H1 (cell line): ENCODE measurements around the gene TMEM151A. TPM values are rescaled to one million over a fixed set of nuclear protein-coding genes. Genes with fewer than 3 reads are reported as not detected.

Experiments
- CTCF ChIA-PET: fragments of 300-600 bp; sonication (Branson Sonifier 250); formaldehyde crosslinking; loops from one replicate; lab custom pipeline; 2021; ENCODE audit not compliant: partially characterized antibody; lab: Charles Lee
- POLR2A ChIA-PET: fragments of 300-600 bp; sonication (Branson Sonifier 250); formaldehyde crosslinking; loops from one replicate; lab custom pipeline; 2021; ENCODE audit warnings: inconsistent platforms; ENCODE audit not compliant: partially characterized antibody; lab: Charles Lee
- DNase-seq, 2 experiments: peaks; one replicate each; pipeline versions ENCODE4 v3.0.0 to v3.0.0-alpha.2; 2010 to 2022; ENCODE audit warnings: low spot score in 2 of 2, low read depth in 1 of 2, mixed read lengths in 1 of 2
- FAIRE-seq: peaks from 2 replicates; lab custom pipeline; 2011; peaks lifted over from hg19 to GRCh38; lab: Jason Lieb, UNC
- H2AFZ ChIP-seq: 2 replicates; pipeline ENCODE4 v1.8.1; 2012; ENCODE audit warnings: low read length, inconsistent platforms
- H2AK5ac ChIP-seq: 2 replicates; pipeline ENCODE4 v1.6.1; 2013; ENCODE audit warnings: low read depth, low read length
- H2BK120ac ChIP-seq: replicated peaks from 2 replicates; pipeline ENCODE3; 2013; ENCODE audit warnings: low read depth, low read length, inconsistent platforms
- H2BK12ac ChIP-seq: 2 replicates; pipeline ENCODE4 v1.6.1; 2013; ENCODE audit warnings: low read depth, low read length
- H2BK15ac ChIP-seq: 2 replicates; pipeline ENCODE4 v1.6.1; 2013; ENCODE audit warnings: low read length
- H2BK20ac ChIP-seq: 2 replicates; pipeline ENCODE4 v1.6.1; 2013; ENCODE audit warnings: low read length
- H2BK5ac ChIP-seq: 2 replicates; pipeline ENCODE4 v1.6.1; 2013; ENCODE audit warnings: low read depth, low read length
- H3K14ac ChIP-seq: 2 replicates; pipeline ENCODE4 v1.6.1; 2013; ENCODE audit warnings: inconsistent platforms; ENCODE audit not compliant: insufficient read length
- H3K18ac ChIP-seq: 2 replicates; pipeline ENCODE4 v1.6.1; 2013; ENCODE audit warnings: low read length; ENCODE audit errors: extremely low read depth
- H3K23ac ChIP-seq: 2 replicates; pipeline ENCODE4 v1.6.1; 2013; ENCODE audit warnings: inconsistent platforms; ENCODE audit not compliant: insufficient read length
- H3K23me2 ChIP-seq: 2 replicates; pipeline ENCODE4 v1.6.1; 2013; ENCODE audit warnings: low read depth, low read length
- H3K27ac ChIP-seq: 2 replicates; pipeline ENCODE4 v1.6.1; 2011; ENCODE audit warnings: low read depth, low read length, inconsistent platforms
- H3K27me3 ChIP-seq, 4 experiments: replicated peaks in 1 of 4; 1 replicate in 1 of 4; 2 replicates in 3 of 4; pipeline versions ENCODE4 v1.6.1 to v1.8.1; 2011 to 2013; ENCODE audit warnings: low read length in 3 of 4, mild to moderate bottlenecking in 3 of 4, inconsistent platforms in 2 of 4, mixed read lengths in 2 of 4, moderate library complexity in 1 of 4; ENCODE audit not compliant: control insufficient read depth in 3 of 4, insufficient read depth in 3 of 4; ENCODE audit errors: extremely low read depth in 1 of 4
- H3K36me3 ChIP-seq, 4 experiments: 2 replicates each; pipeline versions ENCODE4 v1.6.1 to v1.8.1; 2011 to 2013; ENCODE audit warnings: mild to moderate bottlenecking in 4 of 4, low read length in 3 of 4, moderate library complexity in 2 of 4, control low read depth in 1 of 4, inconsistent platforms in 1 of 4; ENCODE audit not compliant: insufficient read depth in 4 of 4, control insufficient read depth in 2 of 4
- H3K4ac ChIP-seq: replicated peaks from 2 replicates; pipeline ENCODE3; 2013; ENCODE audit warnings: low read length, low read depth, mixed read lengths, inconsistent platforms; ENCODE audit not compliant: insufficient read length
- H3K4me1 ChIP-seq, 4 experiments: replicated peaks in 1 of 4; 1 replicate in 1 of 4; 2 replicates in 3 of 4; pipeline versions ENCODE4 v1.6.1 to v1.8.1; 2011 to 2013; ENCODE audit warnings: low read length in 3 of 4, inconsistent platforms in 2 of 4, mixed read lengths in 1 of 4; ENCODE audit not compliant: insufficient read depth in 4 of 4, control insufficient read depth in 3 of 4
- H3K4me2 ChIP-seq, 2 experiments: 2 replicates each; pipeline versions ENCODE4 v1.6.1 to v1.8.1; 2011 to 2013; ENCODE audit warnings: low read depth in 2 of 2, low read length in 2 of 2, control low read depth in 1 of 2, inconsistent platforms in 1 of 2, mild to moderate bottlenecking in 1 of 2; ENCODE audit not compliant: insufficient read depth in 1 of 2
- H3K4me3 ChIP-seq, 4 experiments: fragments of 200-600, 300-600 bp in 1 of 4; sonication (generic), shearing (Covaris generic), sonication (Bioruptor Twin) in 1 of 4; 2 replicates each; pipeline versions ENCODE4 v1.5.1 to v1.8.1; 2011 to 2016; ENCODE audit warnings: low read length in 4 of 4, low read depth in 3 of 4, control low read depth in 2 of 4, inconsistent platforms in 2 of 4, mild to moderate bottlenecking in 2 of 4, mixed read lengths in 1 of 4, moderate library complexity in 1 of 4; ENCODE audit not compliant: insufficient read depth in 2 of 4; ENCODE audit errors: extremely low read depth in 1 of 4
- H3K56ac ChIP-seq: replicated peaks from 2 replicates; pipeline ENCODE3; 2013; ENCODE audit warnings: low read depth, mild to moderate bottlenecking, mixed read lengths, low read length, inconsistent platforms; ENCODE audit not compliant: insufficient read length
- H3K79me1 ChIP-seq: 2 replicates; pipeline ENCODE4 v1.6.1; 2013; ENCODE audit warnings: low read depth, low read length, control low read depth
- H3K79me2 ChIP-seq, 2 experiments: 2 replicates each; pipeline versions ENCODE4 v1.6.1 to v1.8.1; 2012 to 2013; ENCODE audit warnings: low read length in 2 of 2, mild to moderate bottlenecking in 2 of 2, inconsistent platforms in 1 of 2; ENCODE audit not compliant: insufficient read depth in 2 of 2, control insufficient read depth in 1 of 2
- H3K9ac ChIP-seq, 4 experiments: replicated peaks in 1 of 4; 1 replicate in 1 of 4; 2 replicates in 3 of 4; pipeline versions ENCODE4 v1.6.1 to v1.8.1; 2011 to 2013; ENCODE audit warnings: low read depth in 3 of 4, low read length in 3 of 4, control low read depth in 2 of 4, mild to moderate bottlenecking in 2 of 4, moderate library complexity in 2 of 4, inconsistent platforms in 1 of 4; ENCODE audit errors: extremely low read depth in 1 of 4
- H3K9me3 ChIP-seq, 2 experiments: 2 replicates each; pipeline versions ENCODE4 v1.6.1 to v1.8.1; 2012 to 2013; ENCODE audit warnings: mild to moderate bottlenecking in 2 of 2, moderate library complexity in 2 of 2, control low read depth in 1 of 2, inconsistent platforms in 1 of 2, low read depth in 1 of 2, low read length in 1 of 2, mixed read lengths in 1 of 2; ENCODE audit not compliant: insufficient read depth in 2 of 2
- H4K20me1 ChIP-seq, 2 experiments: replicated peaks in 1 of 2; 2 replicates each; pipeline versions ENCODE3 to v1.8.1; 2011 to 2013; ENCODE audit warnings: inconsistent platforms in 2 of 2, low read length in 2 of 2, mild to moderate bottlenecking in 1 of 2; ENCODE audit not compliant: insufficient read depth in 2 of 2, control insufficient read depth in 1 of 2
- H4K5ac ChIP-seq: 2 replicates; pipeline ENCODE4 v1.6.1; 2013; ENCODE audit warnings: low read length, low read depth, mixed read lengths, inconsistent platforms; ENCODE audit not compliant: insufficient read length
- H4K8ac ChIP-seq: 2 replicates; pipeline ENCODE4 v1.8.0; 2013; ENCODE audit warnings: mild to moderate bottlenecking, moderate library complexity, low read length, inconsistent platforms; ENCODE audit not compliant: insufficient read depth; ENCODE audit errors: extremely low read depth
- H4K91ac ChIP-seq: replicated peaks from 2 replicates; pipeline ENCODE3; 2013; ENCODE audit warnings: low read length, mixed read lengths, inconsistent platforms; ENCODE audit not compliant: insufficient read length
- CREB1 ChIP-seq: IDR thresholded peaks from 2 replicates; pipeline ENCODE4 v1.6.1; 2012; ENCODE audit warnings: inconsistent platforms
- HDAC2 ChIP-seq, 2 experiments: fragments of 300-600 bp in 1 of 2; sonication (generic) in 1 of 2; IDR thresholded peaks; 2 replicates each; pipeline ENCODE4 v1.6.1; 2011 to 2012; ENCODE audit warnings: low read depth in 2 of 2, low read length in 2 of 2, mild to moderate bottlenecking in 2 of 2, moderate library complexity in 2 of 2, borderline replicate concordance in 1 of 2, inconsistent platforms in 1 of 2
- PHF8 ChIP-seq: fragments of 200-600 bp; sonication (generic); conservative IDR thresholded peaks from 2 replicates; pipeline ENCODE4 v1.7.1; 2012; ENCODE audit warnings: low read depth, mild to moderate bottlenecking, inconsistent platforms, low read length, moderate library complexity
- POLR2A ChIP-seq, 2 experiments: IDR thresholded peaks; 1 replicate in 1 of 2; 2 replicates in 1 of 2; pipeline ENCODE4 v1.6.1; 2011; ENCODE audit warnings: low read depth in 2 of 2, low read length in 2 of 2, mild to moderate bottlenecking in 2 of 2; ENCODE audit errors: control extremely low read depth in 1 of 2
- POU5F1 ChIP-seq: IDR thresholded peaks from 2 replicates; pipeline ENCODE4 v1.6.1; 2011; ENCODE audit warnings: low read depth, mild to moderate bottlenecking, low read length, moderate library complexity
- RBBP5 ChIP-seq: IDR thresholded peaks from 2 replicates; pipeline ENCODE4 v1.7.1; 2012; ENCODE audit warnings: low read depth, mild to moderate bottlenecking, inconsistent platforms, low read length, moderate library complexity, borderline replicate concordance
- SAP30 ChIP-seq: fragments of 300-600 bp; sonication (generic); IDR thresholded peaks from 2 replicates; pipeline ENCODE4 v1.7.1; 2012; ENCODE audit warnings: low read length, moderate library complexity, mild to moderate bottlenecking, inconsistent platforms; ENCODE audit not compliant: insufficient read depth, insufficient replicate concordance
- SIN3A ChIP-seq, 2 experiments: IDR thresholded peaks in 1 of 2; conservative IDR thresholded peaks in 1 of 2; 2 replicates each; pipeline ENCODE4 v1.6.1; 2011 to 2012; ENCODE audit warnings: low read length in 2 of 2, improper control_type of control experiment in 1 of 2, low read depth in 1 of 2, mild to moderate bottlenecking in 1 of 2
- WGBS, 2 experiments: shearing (Covaris generic) in 1 of 2; methylation state at CpG; one replicate each; pipeline versions ENCODE4 v1.1.6 to v1.1.7; 2013 to 2015; ENCODE audit warnings: low lambda C conversion rate in 2 of 2, mixed read lengths in 2 of 2, inconsistent platforms in 1 of 2, low coverage in 1 of 2, missing lambda C conversion rate in 1 of 2; ENCODE audit not compliant: insufficient replicate concordance in 2 of 2, insufficient coverage in 1 of 2, insufficient read length in 1 of 2; ENCODE audit errors: extremely low coverage in 1 of 2, missing lambda C conversion rate in 1 of 2; 5-methylcytosine and 5-hydroxymethylcytosine counted together
- polyA plus RNA-seq, 7 experiments: library from polyadenylated mRNA; depleted of rRNA in 3 of 7; stranded (reverse) in 5 of 7; unstranded in 2 of 7; fragments of >200 nt in 5 of 7; fragments of 200-250 nt in 2 of 7; gene quantifications; 1 replicate in 5 of 7; 2 replicates in 1 of 7; 4 replicates in 1 of 7; pipeline versions ENCODE4 v1.2.1 to v1.2.3, GENCODE V29; 2011 to 2013; ENCODE audit warnings: missing spikeins in 2 of 7, mixed read lengths in 2 of 7
- total RNA-seq: library from RNA; stranded (reverse); fragmentation: NEBNext Ultra II Directional; extraction: Animal tissue kit (Norgen Biotek cat#: 25700); gene quantifications from 2 replicates; pipeline ENCODE4 v1.2.1, GENCODE V29; 2021

The TMEM151A gene
- total and polyA plus RNA-seq, 2 of the 8 experiments (the other 6 are each of a cell fraction or from before 2014, with no cell fraction given): 3.2 TPM

GRCh38 chr11:66268952-66269905, 22.5 kb upstream of the TMEM151A start:
- 9% methylated on average over 29 of the region's 32 CpGs; no CpG with 5 or more reads in 1 of the 2 experiments for WGBS, 2 experiments
- Histone ChIP-seq H3K27me3 (no peaks in the 10 kb centered on the region), H2BK20ac (no peak overlapping the region), H3K4me3 (peak overlapping the region; percentile 52 to 91 (median 82)), H2AK5ac (no peak overlapping the region), H2BK5ac (peak overlapping the region; percentile 98; the same call in 1 of the 2 replicates), H2BK120ac (no peak overlapping the region), H3K18ac (peak overlapping the region; percentile 88; the same call in 1 of the 2 replicates), H4K5ac (peak overlapping the region; percentile 77), H2BK15ac (no peak overlapping the region), H3K4ac (no peak overlapping the region), H4K8ac (peak overlapping the region; percentile 85; the same call in 1 of the 2 replicates), H3K9ac (peak overlapping the region; percentile 71 to 93 (median 88)), H3K23ac (no peak overlapping the region), H3K4me2 (peak overlapping the region; percentile 85 to 88), H2AFZ (no peak overlapping the region), H3K79me1 (peaks cover 6% of the 10 kb centered on the region; the same call in 1 of the 2 replicates), H3K56ac (no peak overlapping the region), H3K14ac (no peak overlapping the region), H3K36me3 (peaks cover 7 to 25% (median 16%) of the 10 kb centered on the region in 4 experiments), H3K9me3 (no peaks in the 10 kb centered on the region), H4K20me1 (peaks cover 5 to 14% of the 10 kb centered on the region in 2 experiments), H4K91ac (no peak overlapping the region), H2BK12ac (no peak overlapping the region), H3K79me2 (peaks cover 0 to 13% of the 10 kb centered on the region in 2 experiments; a peak in 2 of 4 replicates), H3K4me1 (peaks cover 0 to 5% (median 3%) of the 10 kb centered on the region in 4 experiments; a peak in 5 of 7 replicates), H3K23me2 (peaks cover 9% of the 10 kb centered on the region), H3K27ac (no peak overlapping the region; the same call in 1 of the 2 replicates)
- peak in 1 of 2 experiments; percentile 70 for DNase-seq
- ChIA-PET POLR2A (interaction anchor here (0.6 to 9.0 kb wide), 7 partner anchors 12 to 354 kb away, joined by 3 to 125 read pairs (median 5); partner anchors contain the start of genes CNIH2 and YIF1A), CTCF (interaction anchor here (0.6 to 6.6 kb wide), 9 partner anchors 8 to 322 kb away, joined by 3 to 48 read pairs (median 4); partner anchors contain the start of gene CNIH2)
- FAIRE-seq: no peak
- TF ChIP-seq POU5F1 (no peak), SAP30 (peak; percentile 37), CREB1 (0 out of 2 replicates have a peak, but pooled peaks have one; percentile 17), POLR2A (IDR thresholded peaks at IDR 0.05; ENCODE audit: control extremely low read depth in 1 of 2, low read depth in 2 of 2, low read length in 2 of 2) (no peak), SIN3A (conservative IDR thresholded peaks at IDR 0.05 in 1 of 2, IDR thresholded peaks at IDR 0.05 in 1 of 2; ENCODE audit: low read depth in 1 of 2, low read length in 2 of 2) (peak in 1 of 2 experiments; percentile 19; a peak in 3 of 4 replicates), PHF8 (peak; percentile 78), HDAC2 (IDR thresholded peaks at IDR 0.05; ENCODE audit: borderline replicate concordance in 1 of 2, low read depth in 2 of 2, low read length in 2 of 2) (0 out of 4 replicates have a peak, but pooled peaks of 1 of the 2 experiments have one; percentile 60), RBBP5 (0 out of 2 replicates have a peak, but pooled peaks have one; percentile 32)
